GM21381 (cell line): ENCODE results near the gene NGEF.

Experiments
- ATAC-seq: cut with Tn5 transposase; IDR thresholded peaks from one replicate; pipeline ENCODE4 v1.9.1; 2021; ENCODE audit warnings: mild to moderate bottlenecking, moderate library complexity; ENCODE audit not compliant: unreplicated experiment

The NGEF gene

GRCh38 chr2:233047206-233047605 lies 34.1 kb upstream of the NGEF start:
- ATAC-seq: no peak

- no peak for ATAC-seq
Observed at GRCh38 chr2:233044974-233045605, 32.0 kb upstream of the NGEF start.

- ATAC-seq: no peak
Observed at GRCh38 chr2:233042549-233042948, 29.5 kb upstream of the NGEF start.

- ATAC-seq: no peak
Observed at GRCh38 chr2:233041722-233042323, 28.8 kb upstream of the NGEF start.

DNA sequence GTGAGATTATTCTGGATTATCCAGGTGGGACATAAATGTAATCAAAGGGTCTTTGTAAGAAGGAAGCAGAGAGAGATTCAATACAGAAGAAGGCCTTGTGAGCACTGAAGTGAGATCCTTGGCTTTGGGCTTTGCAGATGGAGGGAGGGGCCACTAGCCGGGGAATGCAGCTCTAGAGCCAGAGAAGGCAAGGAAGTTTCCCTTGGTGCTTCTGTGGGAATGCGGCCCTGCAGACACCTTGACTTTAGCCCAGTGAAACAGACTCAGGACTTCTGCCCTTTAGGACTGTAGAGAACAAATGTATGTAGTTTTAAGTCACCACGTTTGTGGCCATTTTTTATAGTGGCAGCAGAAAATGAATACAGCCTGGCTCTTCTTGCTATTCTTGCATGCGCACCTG lies 27.5 kb upstream of the NGEF start:
- ATAC-seq: no peak

DNA sequence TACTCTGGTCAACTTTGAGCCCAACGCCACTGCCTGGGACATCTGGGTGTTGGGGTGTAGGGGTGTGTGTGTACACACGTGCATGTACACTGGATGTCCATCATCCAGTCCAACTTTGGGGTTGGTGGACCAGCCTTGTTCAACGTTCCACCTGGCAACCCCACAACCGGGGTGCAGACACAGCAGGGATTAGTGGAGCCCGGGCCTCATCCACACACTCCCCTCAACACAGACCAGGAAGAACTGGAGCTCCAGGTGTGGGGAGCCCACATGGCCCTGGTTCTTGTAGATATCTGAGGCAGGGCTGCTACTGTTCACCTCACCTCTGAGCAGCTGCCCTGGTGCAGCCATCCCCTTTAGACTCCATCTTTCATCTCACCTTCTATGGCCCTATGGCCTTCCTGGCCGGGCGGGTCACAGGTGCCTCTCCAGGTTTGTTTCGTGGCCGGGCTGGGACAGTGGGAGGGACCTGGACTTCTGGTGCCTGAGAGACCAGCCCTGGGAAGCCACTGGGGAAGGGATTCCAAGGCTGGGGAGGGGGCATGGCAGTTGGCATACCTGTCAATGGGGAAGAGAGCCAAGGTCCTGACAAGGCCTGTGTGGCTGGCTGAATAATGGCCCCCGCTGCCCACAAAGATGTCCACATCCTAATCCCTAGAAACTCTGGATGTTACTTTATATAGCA lies 26.9 kb upstream of the NGEF start:
- ATAC-seq: no peak

DNA sequence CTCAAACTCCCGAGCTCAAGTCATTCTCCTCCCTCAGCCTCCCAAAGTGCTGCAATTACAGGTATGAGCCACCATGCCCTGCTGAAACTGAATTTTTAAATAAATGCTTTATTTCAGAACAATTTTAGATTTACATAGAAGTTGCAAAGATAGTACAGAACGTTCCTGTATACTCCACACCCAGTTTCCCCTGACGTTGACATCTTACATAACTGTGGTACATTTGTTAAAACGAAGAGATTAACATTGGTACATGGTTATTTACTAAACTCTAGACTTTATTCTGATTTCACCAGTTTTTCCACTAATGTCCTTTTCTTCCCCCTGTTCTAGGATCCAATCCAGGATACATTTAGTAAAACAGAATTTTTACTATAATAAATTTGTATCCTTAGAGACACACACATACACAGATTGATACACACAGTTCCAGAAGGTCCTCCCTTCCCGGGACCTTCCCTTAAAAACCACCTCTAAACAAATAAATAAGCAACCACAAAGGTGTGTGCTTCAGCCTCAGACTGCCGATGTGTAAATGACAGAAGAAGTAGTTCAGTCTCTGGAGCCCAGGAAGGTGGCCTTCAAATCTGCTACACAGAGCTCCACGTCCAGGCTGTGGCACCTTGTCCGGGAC lies 26.3 kb upstream of the NGEF start:
- ATAC-seq: no peak

DNA sequence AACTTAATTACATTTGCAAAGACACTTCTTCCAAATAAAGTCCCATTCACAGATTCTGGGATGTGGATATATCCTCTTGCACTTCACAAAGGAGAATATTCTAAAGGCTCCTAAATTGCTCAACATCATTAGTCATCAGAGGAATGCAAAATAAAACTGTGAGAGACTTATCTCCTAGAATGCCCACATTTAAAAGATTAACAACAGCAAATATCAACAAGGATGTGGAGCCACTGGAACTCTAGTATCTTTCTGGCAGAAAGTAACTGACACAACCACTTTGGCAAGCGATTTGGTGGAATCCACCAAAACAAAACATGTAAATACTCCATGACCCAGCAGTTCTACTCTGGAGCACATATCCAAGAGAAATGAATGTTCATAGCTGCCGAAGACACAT lies 24.0 kb upstream of the NGEF start:
- no peak for ATAC-seq

DNA sequence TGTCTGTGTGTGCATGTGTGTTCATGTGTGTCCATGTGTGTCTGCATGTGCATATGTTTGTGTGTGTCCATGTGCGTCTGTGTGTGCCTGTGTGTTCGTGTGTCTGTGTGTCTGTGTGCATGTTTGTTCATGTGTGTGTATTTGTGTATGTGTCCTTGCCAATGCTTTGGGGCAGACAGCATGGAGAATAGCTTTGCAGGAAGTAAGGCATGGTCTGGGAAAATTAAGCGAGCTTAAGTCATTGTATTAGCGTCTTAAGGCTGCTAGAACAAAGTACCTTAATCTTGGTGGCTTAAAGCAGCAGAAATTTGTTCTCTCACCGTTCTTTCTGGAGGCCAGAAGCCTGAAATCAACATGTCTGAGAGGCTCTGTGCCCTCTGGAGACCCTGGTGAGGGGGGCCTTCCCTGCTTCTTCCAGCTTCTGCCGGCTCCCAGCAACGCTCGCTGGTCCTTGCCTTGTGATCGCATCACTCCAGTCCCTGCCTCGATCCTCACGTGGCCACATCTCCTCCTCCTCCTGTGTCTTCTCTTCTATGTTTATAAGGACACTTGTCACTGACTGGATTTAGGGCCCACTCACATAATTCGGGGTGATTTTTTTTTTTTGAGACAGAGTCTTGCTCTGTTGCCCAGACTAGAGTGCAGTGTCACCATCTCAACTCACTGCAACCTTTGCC lies 23.2 kb upstream of the NGEF start:
- ATAC-seq: no peak

- no peak for ATAC-seq
Observed at GRCh38 chr2:233035426-233036161, 22.5 kb upstream of the NGEF start.

DNA sequence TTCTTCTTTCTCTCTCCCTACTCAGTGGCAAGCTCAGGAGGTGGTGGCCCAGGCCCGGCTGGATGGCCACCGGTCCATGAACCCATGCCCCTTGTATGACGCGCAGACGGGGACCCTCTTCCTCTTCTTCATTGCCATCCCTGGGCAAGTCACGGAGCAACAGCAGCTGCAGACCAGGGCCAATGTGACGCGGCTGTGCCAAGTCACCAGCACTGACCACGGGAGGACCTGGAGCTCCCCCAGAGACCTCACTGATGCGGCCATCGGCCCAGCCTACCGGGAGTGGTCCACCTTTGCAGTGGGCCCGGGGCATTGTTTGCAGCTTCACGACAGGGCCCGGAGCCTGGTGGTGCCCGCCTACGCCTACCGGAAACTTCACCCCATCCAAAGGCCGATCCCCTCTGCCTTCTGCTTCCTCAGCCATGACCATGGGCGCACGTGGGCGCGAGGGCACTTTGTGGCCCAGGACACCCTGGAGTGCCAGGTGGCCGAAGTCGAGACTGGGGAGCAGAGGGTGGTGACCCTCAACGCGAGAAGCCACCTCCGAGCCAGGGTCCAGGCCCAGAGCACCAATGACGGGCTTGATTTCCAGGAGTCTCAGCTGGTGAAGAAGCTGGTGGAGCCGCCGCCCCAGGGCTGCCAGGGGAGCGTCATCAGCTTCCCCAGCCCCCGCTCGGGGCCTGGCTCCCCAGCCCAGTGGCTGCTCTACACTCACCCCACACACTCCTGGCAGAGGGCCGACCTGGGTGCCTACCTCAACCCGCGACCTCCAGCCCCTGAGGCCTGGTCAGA lies 21.2 kb upstream of the NGEF start:
- ATAC-seq: no peak

DNA sequence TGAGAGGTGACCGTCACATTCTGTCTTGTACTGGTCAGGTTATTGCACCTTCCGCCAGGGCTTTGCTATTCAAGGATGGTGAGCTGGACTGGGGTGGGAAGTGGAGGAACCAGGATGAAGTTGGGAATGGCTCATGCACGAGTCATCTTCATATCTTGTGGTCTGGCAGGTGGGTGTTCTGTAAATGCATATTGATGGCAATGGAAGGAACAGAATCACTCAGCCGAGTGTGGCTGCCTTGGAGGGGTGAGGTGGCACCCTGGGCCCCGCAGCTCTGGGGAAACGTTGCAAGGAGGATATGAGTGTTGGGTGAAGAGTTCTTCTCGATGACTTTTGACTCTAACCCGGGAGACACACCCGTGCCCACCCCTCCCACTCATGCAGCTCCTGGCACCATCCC lies 20.6 kb upstream of the NGEF start:
- ATAC-seq: no peak

- no peak for ATAC-seq
Observed at GRCh38 chr2:233032551-233033320, 19.7 kb upstream of the NGEF start, which contains the start of gene NEU2. NEU2 (plus strand) TSS chr2:233032672; CDS start chr2:233032672, 0 bp downstream.

DNA sequence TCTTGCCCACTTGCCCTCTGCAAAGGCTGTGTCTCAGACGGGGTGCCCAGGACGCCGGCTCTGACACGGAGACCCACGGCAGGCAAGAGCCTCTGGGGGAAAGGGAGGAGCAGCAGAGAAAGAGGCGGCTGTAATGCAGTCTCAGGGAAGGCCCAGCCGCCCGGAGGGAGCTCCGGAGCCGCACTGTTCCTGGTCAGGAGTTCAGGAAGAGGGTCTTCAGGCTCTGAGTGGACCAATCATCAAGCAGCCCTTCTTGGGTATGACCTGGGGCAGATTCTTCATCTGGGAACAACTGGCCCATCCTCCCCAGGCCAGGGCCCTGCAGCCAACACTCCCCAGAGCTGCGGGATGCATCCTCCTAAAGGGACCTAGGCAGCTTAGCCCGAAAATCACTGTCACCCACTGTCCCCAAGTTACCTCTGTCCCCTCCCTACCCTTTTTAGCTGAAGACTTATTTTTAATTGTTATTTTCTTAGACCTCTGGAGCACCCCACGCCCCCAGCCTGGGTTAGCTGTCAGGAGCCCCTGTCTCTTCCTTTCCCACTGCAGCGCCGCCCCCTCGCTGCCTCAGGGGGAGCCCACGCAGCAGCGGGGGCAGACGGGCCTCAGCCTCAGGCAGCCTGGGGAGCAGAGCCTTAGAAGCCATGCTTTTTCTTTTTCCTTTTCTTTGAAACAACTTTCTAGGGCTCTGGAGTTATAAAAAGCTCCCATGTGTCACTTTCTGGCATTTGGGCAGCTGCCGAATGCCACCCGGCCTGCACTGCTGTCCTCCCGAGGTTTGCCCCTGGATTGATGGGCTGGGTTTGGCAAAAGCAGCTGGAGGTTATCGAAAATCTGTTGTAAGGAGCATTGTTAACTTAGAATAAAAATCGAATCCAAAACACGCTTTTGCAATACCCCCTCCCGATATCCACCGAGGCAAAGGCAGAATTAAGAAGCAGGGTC lies 18.8 kb upstream of the NGEF start:
- ATAC-seq: no peak

- no peak for ATAC-seq
Observed at GRCh38 chr2:233029321-233029720, 16.3 kb upstream of the NGEF start.

DNA sequence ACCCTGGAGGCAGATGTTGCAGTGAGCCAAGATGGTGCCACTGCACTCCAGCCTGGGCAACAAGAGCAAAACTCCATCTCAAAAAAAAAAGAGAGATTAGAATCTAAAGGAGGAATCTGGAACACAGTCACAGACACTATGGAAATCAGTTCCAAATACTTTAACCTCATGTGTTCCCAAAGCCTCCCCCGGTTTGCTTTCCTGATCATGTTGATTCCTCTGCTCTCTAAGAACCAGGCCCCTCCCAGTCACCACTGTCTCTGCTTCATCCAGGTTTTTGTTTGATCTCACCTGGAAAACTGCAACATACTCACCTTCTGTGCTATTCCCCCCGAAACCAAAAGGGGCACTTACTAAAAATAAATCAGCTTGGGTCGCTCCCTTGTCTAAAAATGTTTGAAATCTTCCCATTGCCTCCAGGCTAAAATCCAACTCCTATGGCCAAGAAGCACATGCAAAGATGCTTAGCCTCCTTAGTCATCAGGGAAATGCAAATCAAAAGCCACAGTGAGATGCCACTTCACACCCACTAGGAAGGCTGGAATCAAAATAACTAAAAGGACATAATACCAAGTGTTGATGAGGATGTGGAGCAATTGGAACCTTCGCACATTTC lies 13.2 kb upstream of the NGEF start:
- no peak for ATAC-seq

DNA sequence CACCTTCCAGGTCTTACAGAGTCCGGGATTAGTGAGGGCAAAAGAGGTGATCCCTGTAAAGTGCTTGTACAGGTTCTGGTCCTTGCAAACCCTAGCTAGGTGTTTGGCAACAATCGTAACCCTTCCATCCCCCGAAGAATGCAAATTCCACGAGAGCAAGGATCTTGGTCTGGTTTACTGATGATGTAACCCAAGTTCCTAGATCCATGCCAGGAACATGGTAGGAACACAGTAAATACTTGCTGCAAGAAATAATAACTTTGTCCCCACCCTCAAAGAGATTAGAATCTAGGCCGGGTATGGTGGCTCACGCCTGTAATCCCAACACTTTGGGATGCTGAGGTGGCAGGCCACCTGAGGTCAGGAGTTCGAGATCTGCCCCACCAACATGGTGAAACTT lies 12.7 kb upstream of the NGEF start:
- no peak for ATAC-seq
